H9 (cell line): Measurements from ENCODE around the gene ERC1. TPM values are rescaled to one million over a fixed set of nuclear protein-coding genes. Genes with fewer than 3 reads are reported as not detected.

ENCODE experiments used
- DNase-seq: peaks from one replicate; pipeline ENCODE4 v3.0.0-alpha.2; 2017
- H2AFZ ChIP-seq: one replicate; pipeline ENCODE4 v1.6.1; 2013; ENCODE audit warnings: mild to moderate bottlenecking, low read length, control low read depth, moderate library complexity
- H2AK5ac ChIP-seq: 2 replicates; pipeline ENCODE4 v1.6.1; 2013; ENCODE audit warnings: low read length, control low read depth, mixed read lengths; ENCODE audit not compliant: insufficient read length
- H2BK120ac ChIP-seq: one replicate; pipeline ENCODE4 v1.6.1; 2013; ENCODE audit warnings: low read depth, mild to moderate bottlenecking, low read length, control low read depth, inconsistent platforms; ENCODE audit not compliant: poor library complexity, severe bottlenecking
- H2BK12ac ChIP-seq: 2 replicates; pipeline ENCODE4 v1.6.1; 2013; ENCODE audit warnings: low read length, control low read depth, mixed read lengths, low read depth; ENCODE audit not compliant: insufficient read length
- H2BK15ac ChIP-seq: 2 replicates; pipeline ENCODE4 v1.6.1; 2013; ENCODE audit warnings: low read depth, low read length, control low read depth
- H2BK20ac ChIP-seq: one replicate; pipeline ENCODE4 v1.6.1; 2013; ENCODE audit warnings: low read depth, mild to moderate bottlenecking, low read length, control low read depth, inconsistent platforms; ENCODE audit not compliant: poor library complexity, severe bottlenecking
- H2BK5ac ChIP-seq: 2 replicates; pipeline ENCODE4 v1.6.1; 2013; ENCODE audit warnings: low read length, control low read depth, mixed read lengths; ENCODE audit not compliant: insufficient read length
- H3K14ac ChIP-seq: 2 replicates; pipeline ENCODE4 v1.6.1; 2013; ENCODE audit warnings: low read length, control low read depth; ENCODE audit not compliant: insufficient read depth
- H3K18ac ChIP-seq: 2 replicates; pipeline ENCODE4 v1.6.1; 2013; ENCODE audit warnings: low read depth, mild to moderate bottlenecking, mixed read lengths, low read length, control low read depth; ENCODE audit not compliant: insufficient read length
- H3K23ac ChIP-seq: 2 replicates; pipeline ENCODE4 v1.6.1; 2013; ENCODE audit warnings: low read length, control low read depth, mixed read lengths, low read depth; ENCODE audit not compliant: insufficient read length
- H3K23me2 ChIP-seq: 2 replicates; pipeline ENCODE4 v1.6.1; 2013; ENCODE audit warnings: low read depth, mild to moderate bottlenecking, mixed read lengths, low read length, control low read depth; ENCODE audit not compliant: insufficient read length, poor library complexity, severe bottlenecking
- H3K27ac ChIP-seq: 2 replicates; pipeline ENCODE4 v1.5.1; 2013; ENCODE audit warnings: low read length, control low read depth, mixed read lengths, low read depth; ENCODE audit not compliant: insufficient read length
- H3K27me3 ChIP-seq: 2 replicates; pipeline ENCODE4 v1.6.1; 2013; ENCODE audit warnings: low read length, control low read depth, inconsistent platforms; ENCODE audit not compliant: insufficient read depth
- H3K4ac ChIP-seq: 2 replicates; pipeline ENCODE4 v1.6.1; 2013; ENCODE audit warnings: low read depth, mild to moderate bottlenecking, control low read depth, inconsistent platforms, low read length, moderate library complexity
- H3K4me1 ChIP-seq: 2 replicates; pipeline ENCODE4 v1.6.1; 2013; ENCODE audit warnings: low read length, control low read depth, inconsistent platforms; ENCODE audit not compliant: insufficient read depth
- H3K4me2 ChIP-seq: 2 replicates; pipeline ENCODE4 v1.6.1; 2013; ENCODE audit warnings: low read length, control low read depth, mixed read lengths; ENCODE audit not compliant: insufficient read length, insufficient read depth
- H3K56ac ChIP-seq: 2 replicates; pipeline ENCODE4 v1.6.1; 2013; ENCODE audit warnings: low read depth, mild to moderate bottlenecking, mixed read lengths, low read length, control low read depth; ENCODE audit not compliant: insufficient read length
- H3K79me1 ChIP-seq: 2 replicates; pipeline ENCODE4 v1.6.1; 2013; ENCODE audit warnings: low read depth, mild to moderate bottlenecking, moderate library complexity, low read length, control low read depth, inconsistent platforms; ENCODE audit not compliant: insufficient read depth, poor library complexity, severe bottlenecking
- H3K79me2 ChIP-seq: 2 replicates; pipeline ENCODE4 v1.6.1; 2013; ENCODE audit warnings: low read length, control low read depth, inconsistent platforms; ENCODE audit not compliant: insufficient read depth
- H3K9ac ChIP-seq: 2 replicates; pipeline ENCODE4 v1.6.1; 2013; ENCODE audit warnings: low read length, control low read depth, mixed read lengths; ENCODE audit not compliant: insufficient read length; ENCODE audit errors: extremely low read depth
- H3K9me3 ChIP-seq: one replicate; pipeline ENCODE4 v1.6.1; 2013; ENCODE audit warnings: low read depth, low read length, inconsistent platforms; ENCODE audit not compliant: control insufficient read depth
- H3T11ph ChIP-seq: one replicate; pipeline ENCODE4 v1.6.1; 2013; ENCODE audit warnings: mild to moderate bottlenecking, low read length, control low read depth, inconsistent platforms
- H4K20me1 ChIP-seq: one replicate; pipeline ENCODE4 v1.6.1; 2013; ENCODE audit not compliant: control insufficient read depth, insufficient read length, insufficient read depth
- H4K5ac ChIP-seq: 2 replicates; pipeline ENCODE4 v1.6.1; 2013; ENCODE audit warnings: low read depth, mild to moderate bottlenecking, mixed read lengths, low read length, control low read depth; ENCODE audit not compliant: insufficient read length
- H4K8ac ChIP-seq: replicated peaks from 2 replicates; pipeline ENCODE4 v1.6.1; 2013; ENCODE audit warnings: low read length, control low read depth, mixed read lengths, low read depth; ENCODE audit not compliant: insufficient read length
- H4K91ac ChIP-seq: 2 replicates; pipeline ENCODE4 v1.6.1; 2013; ENCODE audit warnings: low read depth, mild to moderate bottlenecking, moderate library complexity, mixed read lengths, low read length, control low read depth; ENCODE audit not compliant: insufficient read length
- H3K27ac Mint-ChIP-seq, 3 experiments: 2 replicates in 2 of 3; 3 replicates in 1 of 3; pipeline ENCODE4 v1.8.0; 2020 to 2021; ENCODE audit warnings: mixed read lengths in 3 of 3, mild to moderate bottlenecking in 1 of 3, moderate library complexity in 1 of 3
- H3K27me3 Mint-ChIP-seq: 2 replicates; pipeline ENCODE4 v1.8.0; 2021; ENCODE audit warnings: low read depth, mild to moderate bottlenecking, moderate library complexity, mixed read lengths
- H3K36me3 Mint-ChIP-seq, 3 experiments: 2 replicates in 2 of 3; 3 replicates in 1 of 3; pipeline ENCODE4 v1.8.0; 2020 to 2021; ENCODE audit warnings: low read depth in 3 of 3, mixed read lengths in 3 of 3; ENCODE audit not compliant: insufficient read depth in 1 of 3
- H3K4me1 Mint-ChIP-seq, 2 experiments: 2 replicates each; pipeline ENCODE4 v1.8.0; 2020; ENCODE audit warnings: mixed read lengths in 2 of 2
- H3K4me3 Mint-ChIP-seq, 2 experiments: 2 replicates in 1 of 2; 3 replicates in 1 of 2; pipeline ENCODE4 v1.8.0; 2020 to 2021; ENCODE audit warnings: mild to moderate bottlenecking in 2 of 2, mixed read lengths in 2 of 2, moderate library complexity in 1 of 2
- H3K9me3 Mint-ChIP-seq, 2 experiments: 2 replicates in 1 of 2; 3 replicates in 1 of 2; pipeline ENCODE4 v1.8.0; 2020; ENCODE audit warnings: mild to moderate bottlenecking in 2 of 2, mixed read lengths in 2 of 2, moderate library complexity in 1 of 2
- WGBS: extraction: QIAGEN DNeasy Blood & Tissue Kit; methylation state at CpG from one replicate; pipeline ENCODE4 v1.1.7; 2013; ENCODE audit warnings: missing lambda C conversion rate, low lambda C conversion rate, mixed read lengths; ENCODE audit not compliant: insufficient read length; ENCODE audit errors: extremely low coverage; 5-methylcytosine and 5-hydroxymethylcytosine counted together
- total RNA-seq: library from RNA; stranded (reverse); gene quantifications from 2 replicates; pipeline ENCODE4 v1.2.1, GENCODE V29; 2021
- TF ChIP-seq, protein P1 (sequence below): fragments of 200-600 bp; sonication (generic); conservative IDR thresholded peaks from 3 replicates; pipeline ENCODE4 v1.8.0; 2021; ENCODE audit warnings: antibody characterized with exemption, mild to moderate bottlenecking

Gene ERC1
- total RNA-seq, 1 experiment from 2014 or later = 51.2 TPM

DNA sequence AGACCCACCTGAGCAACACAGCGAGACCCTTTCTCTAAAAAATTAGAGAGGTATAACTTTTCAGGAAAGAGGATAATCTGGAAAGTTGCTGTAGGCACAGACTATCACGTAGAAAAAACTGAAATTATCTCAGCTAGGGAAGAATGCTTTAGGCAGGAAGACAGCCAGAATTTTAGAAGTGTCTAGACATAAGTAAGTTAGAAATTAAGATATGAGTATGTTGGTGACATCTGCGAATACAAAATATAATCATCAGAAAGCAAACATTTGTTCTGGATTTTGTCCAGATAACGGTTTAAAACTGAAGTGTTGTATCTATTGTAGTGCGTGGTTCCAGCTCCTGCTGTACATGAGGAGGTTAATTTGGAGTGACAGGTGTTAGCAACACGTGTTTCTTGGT is 480.2 kb downstream of the ERC1 start:
- Histone ChIP-seq H2AFZ (no peak overlapping the region), H4K5ac (no peak overlapping the region), H3T11ph (no peak overlapping the region), H4K91ac (no peak overlapping the region), H3K4me2 (no peak overlapping the region), H3K9ac (no peak overlapping the region), H2BK20ac (no peak overlapping the region), H4K20me1 (no peaks in the 10 kb centered on the region), H3K4me1 (no peaks in the 10 kb centered on the region), H3K56ac (no peak overlapping the region), H2BK120ac (no peak overlapping the region), H3K9me3 (no peaks in the 10 kb centered on the region), H3K27me3 (no peaks in the 10 kb centered on the region), H3K79me2 (no peaks in the 10 kb centered on the region), H2BK5ac (no peak overlapping the region), H4K8ac (no peak overlapping the region), H2BK12ac (no peak overlapping the region), H2BK15ac (no peak overlapping the region), H3K79me1 (no peaks in the 10 kb centered on the region), H3K27ac (no peak overlapping the region), H3K23me2 (no peaks in the 10 kb centered on the region), H3K4ac (no peak overlapping the region), H3K14ac (no peak overlapping the region), H3K23ac (no peak overlapping the region), H3K18ac (no peak overlapping the region), H2AK5ac (no peak overlapping the region)
- DNase-seq = no peak
- no CpG with 5 or more reads among the region's 6 CpGs for WGBS
- no peak overlapping the region for H3K4me3 Mint-ChIP-seq
- peaks cover 5 to 15% of the 10 kb centered on the region in 2 experiments; a peak in 3 of 4 replicates for H3K4me1 Mint-ChIP-seq
- no peaks in the 10 kb centered on the region for H3K9me3 Mint-ChIP-seq
- H3K36me3 Mint-ChIP-seq = peaks cover 3 to 11% (median 4%) of the 10 kb centered on the region in 3 experiments; a peak in 4 of 7 replicates
- no peak overlapping the region for H3K27ac Mint-ChIP-seq
- no peaks in the 10 kb centered on the region; the same call in 1 of the 2 replicates for H3K27me3 Mint-ChIP-seq
- TF ChIP-seq, protein P1, sequence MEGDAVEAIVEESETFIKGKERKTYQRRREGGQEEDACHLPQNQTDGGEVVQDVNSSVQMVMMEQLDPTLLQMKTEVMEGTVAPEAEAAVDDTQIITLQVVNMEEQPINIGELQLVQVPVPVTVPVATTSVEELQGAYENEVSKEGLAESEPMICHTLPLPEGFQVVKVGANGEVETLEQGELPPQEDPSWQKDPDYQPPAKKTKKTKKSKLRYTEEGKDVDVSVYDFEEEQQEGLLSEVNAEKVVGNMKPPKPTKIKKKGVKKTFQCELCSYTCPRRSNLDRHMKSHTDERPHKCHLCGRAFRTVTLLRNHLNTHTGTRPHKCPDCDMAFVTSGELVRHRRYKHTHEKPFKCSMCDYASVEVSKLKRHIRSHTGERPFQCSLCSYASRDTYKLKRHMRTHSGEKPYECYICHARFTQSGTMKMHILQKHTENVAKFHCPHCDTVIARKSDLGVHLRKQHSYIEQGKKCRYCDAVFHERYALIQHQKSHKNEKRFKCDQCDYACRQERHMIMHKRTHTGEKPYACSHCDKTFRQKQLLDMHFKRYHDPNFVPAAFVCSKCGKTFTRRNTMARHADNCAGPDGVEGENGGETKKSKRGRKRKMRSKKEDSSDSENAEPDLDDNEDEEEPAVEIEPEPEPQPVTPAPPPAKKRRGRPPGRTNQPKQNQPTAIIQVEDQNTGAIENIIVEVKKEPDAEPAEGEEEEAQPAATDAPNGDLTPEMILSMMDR = no peak
